Heart right ventricle (tissue), 16 donors: ENCODE results near the gene PCP2. TPM values are rescaled to one million over a fixed set of nuclear protein-coding genes. Genes with fewer than 3 reads are reported as not detected.

ENCODE experiments used
- ATAC-seq, 8 donors: fragments of 200-7000 bp; cut with Tn5 transposase; one replicate each; pipeline ENCODE4 v1.9.1; 2020; ENCODE audit warnings: mild to moderate bottlenecking in 8 of 8, moderate library complexity in 8 of 8, moderate number of reproducible peaks in 1 of 8
- DNase-seq, 2 donors: peaks; one replicate each; pipeline ENCODE4 v3.0.0-alpha.2; 2020
- H3K27ac ChIP-seq, 10 donors: fragments of 200-600 bp; sonication (generic) in 2 of 10; one replicate each; pipeline versions ENCODE4 v1.5.0 to v1.8.0; 2020 to 2022; ENCODE audit warnings: mild to moderate bottlenecking in 3 of 10
- H3K27me3 ChIP-seq, 7 donors: fragments of 200-600 bp; one replicate each; pipeline ENCODE4 v1.8.0; 2021 to 2022; ENCODE audit warnings: mild to moderate bottlenecking in 2 of 7
- H3K36me3 ChIP-seq, 9 donors: fragments of 200-600 bp; sonication (generic) in 1 of 9; one replicate each; pipeline versions ENCODE4 v1.5.0 to v1.8.0; 2020 to 2022; ENCODE audit warnings: mild to moderate bottlenecking in 2 of 9
- H3K4me1 ChIP-seq, 9 donors: fragments of 200-600 bp; sonication (generic) in 1 of 9; one replicate each; pipeline versions ENCODE4 v1.5.0 to v1.8.0; 2020 to 2022; ENCODE audit warnings: mild to moderate bottlenecking in 4 of 9
- H3K4me3 ChIP-seq, 10 donors: fragments of 200-600 bp; sonication (generic) in 2 of 10; one replicate each; pipeline versions ENCODE4 v1.5.0 to v1.8.0; 2020 to 2022; ENCODE audit warnings: mild to moderate bottlenecking in 7 of 10, moderate library complexity in 2 of 10
- H3K9me3 ChIP-seq, 11 donors: fragments of 200-600 bp in 10 of 11; sonication (generic) in 2 of 11; one replicate each; pipeline versions ENCODE4 v1.5.0 to v1.8.0; 2013 to 2022; ENCODE audit warnings: mild to moderate bottlenecking in 2 of 11, control low read depth in 1 of 11, moderate library complexity in 1 of 11
- CTCF ChIP-seq, 9 donors: fragments of 200-600 bp; sonication (generic) in 2 of 9; IDR thresholded peaks; one replicate each; pipeline versions ENCODE4 v1.5.0 to v1.8.0; 2021 to 2022; ENCODE audit warnings: antibody characterized with exemption in 9 of 9, mild to moderate bottlenecking in 5 of 9, moderate library complexity in 1 of 9
- WGBS, 2 donors: extraction: QIAGEN DNeasy Blood & Tissue Kit; methylation state at CpG; one replicate each; pipeline ENCODE4 v1.1.7; 2013; ENCODE audit warnings: inconsistent platforms in 1 of 2; 5-methylcytosine and 5-hydroxymethylcytosine counted together
- intact Hi-C, 10 donors: fragments of 100-400 bp; cut with DNase I; formaldehyde crosslinking; loops; one replicate each; pipeline versions ENCODE4 v1.11.1 to v1.14.2; 2022
- polyA plus RNA-seq, 2 donors: library from polyadenylated mRNA; stranded (reverse); fragments of 200-250 nt; gene quantifications; one replicate each; pipeline ENCODE4 v1.2.3, GENCODE V29; 2013
- total RNA-seq, 10 donors: library from RNA; stranded (reverse); fragmentation: NEBNext Ultra II Directional in 3 of 10; extraction: Animal tissue kit (Norgen Biotek cat#: 25700) in 3 of 10; gene quantifications; one replicate each; pipeline versions ENCODE4 v1.2.1 to v1.2.4, GENCODE V29; 2021 to 2023
- donor health status: Arrhythmogenic right ventricular cardiomyopathy.
- donor health status: ischemic (EF 13 %, LVEDD 7.1; RV severe dilation, severe dysfunction).
- donor health status: healthy with polysubstance abuse.
- donor health status: DM: no; HTN: yes; CAD: no.
- donor health status: DM: no; HTN: no; CAD: no.
- donor health status: ischemic (EF 25% LVEDD 6.9; RV normal size, moderate dysfunction).
- donor health status: ischemic (EF 25% LVEDD 5.7; RV mildly dilated, moderate dysfunction).
- donor health status: healthy.
- donor health status: DM: yes; HTN: yes; CAD: no.
- donor health status: Ischemic cardiomyopathy.
- donor health status: ischemic (EF 35%, LVEDD 5.7; RV mildly dilated, moderate dysfunction).
- donor health status: nonischemic (EF 11% LVEDD 7.7; RV severe dilation, severe dysfunction).
- donor health status: DM: yes; HTN: yes; CAD: no.
- donor health status: PGD.
- donor health status: ischemic (EF 29% LVEDD 5.4; RV normal size, mild dysfunction).
- donor health status: nonischemic (EF 23%, LVEDD 6.1; RV moderate dilation, normal function).

Gene PCP2
- total and polyA plus RNA-seq, 12 donors = 0.35 to 3.8 (median 1.6) TPM; not detected in 2

- no peak for TF ChIP-seq CTCF (IDR thresholded peaks at IDR 0.05)
- no peak for DNase-seq
- 79 to 81% methylated on average over 41 of the region's 41 CpGs for WGBS, 2 donors
These were observed 21.8 kb downstream of the PCP2 start for GRCh38 chr19:7611541-7612279.

GRCh38 chr19:7610491-7611240 lies 22.9 kb downstream of the PCP2 start:
- H3K36me3 ChIP-seq = no peaks in the 10 kb centered on the region
- no peak overlapping the region for H3K27ac ChIP-seq
- H3K9me3 ChIP-seq = no peaks in the 10 kb centered on the region
- H3K27me3 ChIP-seq = peaks cover 0 to 14% (median 1%) of the 10 kb centered on the region in 7 donors
- DNase-seq (no peak), ATAC-seq (no peak)
- TF ChIP-seq CTCF (IDR thresholded peaks at IDR 0.05) = no peak
- H3K4me1 ChIP-seq = no peaks in the 10 kb centered on the region
- no peak overlapping the region for H3K4me3 ChIP-seq
- intact Hi-C loops = no loop called here
- 77 to 82% methylated on average over 31 of the region's 31 CpGs for WGBS, 2 donors

More at GRCh38 chr19:7611541-7612279, 21.8 kb downstream of the PCP2 start:
- H3K4me1 ChIP-seq = no peaks in the 10 kb centered on the region
- H3K27ac ChIP-seq = no peak overlapping the region
- intact Hi-C loops = no loop called here
- ATAC-seq = peak in 1 of 8 donors; percentile 42
- H3K4me3 ChIP-seq = no peak overlapping the region
- peaks cover 0 to 8% (median 0%) of the 10 kb centered on the region in 7 donors for H3K27me3 ChIP-seq
- H3K9me3 ChIP-seq = no peaks in the 10 kb centered on the region
- no peaks in the 10 kb centered on the region for H3K36me3 ChIP-seq

- DNase-seq (no peak), ATAC-seq (no peak)
- Histone ChIP-seq H3K4me3 (no peak overlapping the region), H3K27me3 (peaks cover 0 to 36% (median 20%) of the 10 kb centered on the region in 7 donors), H3K36me3 (no peaks in the 10 kb centered on the region), H3K9me3 (no peaks in the 10 kb centered on the region), H3K4me1 (no peaks in the 10 kb centered on the region), H3K27ac (no peak overlapping the region)
- no peak for TF ChIP-seq CTCF (IDR thresholded peaks at IDR 0.05)
- intact Hi-C loops = no loop called here
- 86 to 88% methylated on average over 25 of the region's 25 CpGs for WGBS, 2 donors
These were observed 25.5 kb downstream of the PCP2 start for GRCh38 chr19:7607874-7608560.

GRCh38 chr19:7607212-7607873 lies 26.2 kb downstream of the PCP2 start:
- Histone ChIP-seq H3K27me3 (peaks cover 0 to 43% (median 22%) of the 10 kb centered on the region in 7 donors), H3K27ac (no peak overlapping the region), H3K4me1 (no peaks in the 10 kb centered on the region), H3K9me3 (no peaks in the 10 kb centered on the region), H3K4me3 (no peak overlapping the region), H3K36me3 (no peaks in the 10 kb centered on the region)
- ATAC-seq (no peak), DNase-seq (no peak)
- WGBS, 2 donors = 67 to 72% methylated on average over 9 to 10 of the region's 10 CpGs
- intact Hi-C loops = no loop called here
- TF ChIP-seq CTCF (IDR thresholded peaks at IDR 0.05) = no peak
